Effector memory CD4-positive, alpha-beta T cell (primary cell): ENCODE measurements around the gene PITPNM3.

ENCODE experiments used
- DNase-seq, 3 donors: peaks; one replicate each; pipeline ENCODE4 v3.0.0-alpha.2; 2020
- H3K27ac ChIP-seq: 2 replicates; pipeline ENCODE4 v1.7.0; 2013; ENCODE audit warnings: mild to moderate bottlenecking, low read length, moderate library complexity; ENCODE audit not compliant: insufficient read depth, poor library complexity, severe bottlenecking
- H3K27me3 ChIP-seq: replicated peaks from 2 replicates; pipeline ENCODE4 v1.7.0; 2013; ENCODE audit warnings: mild to moderate bottlenecking, low read length; ENCODE audit not compliant: insufficient read depth, control insufficient read depth, poor library complexity, severe bottlenecking
- H3K36me3 ChIP-seq: 2 replicates; pipeline ENCODE4 v1.7.0; 2013; ENCODE audit warnings: mild to moderate bottlenecking, low read length, moderate library complexity; ENCODE audit not compliant: control insufficient read depth, insufficient read depth
- H3K4me1 ChIP-seq: 2 replicates; pipeline ENCODE4 v1.7.0; 2013; ENCODE audit warnings: low read length, mild to moderate bottlenecking; ENCODE audit not compliant: control insufficient read depth, insufficient read depth, poor library complexity, severe bottlenecking
- H3K4me3 ChIP-seq: 2 replicates; pipeline ENCODE4 v1.7.0; 2013; ENCODE audit warnings: low read length, low read depth, mild to moderate bottlenecking; ENCODE audit not compliant: insufficient read depth, poor library complexity, severe bottlenecking
- H3K9me3 ChIP-seq: 2 replicates; pipeline ENCODE4 v1.7.0; 2013; ENCODE audit warnings: mild to moderate bottlenecking, low read length, moderate library complexity; ENCODE audit not compliant: control insufficient read depth

PITPNM3 gene

DNA sequence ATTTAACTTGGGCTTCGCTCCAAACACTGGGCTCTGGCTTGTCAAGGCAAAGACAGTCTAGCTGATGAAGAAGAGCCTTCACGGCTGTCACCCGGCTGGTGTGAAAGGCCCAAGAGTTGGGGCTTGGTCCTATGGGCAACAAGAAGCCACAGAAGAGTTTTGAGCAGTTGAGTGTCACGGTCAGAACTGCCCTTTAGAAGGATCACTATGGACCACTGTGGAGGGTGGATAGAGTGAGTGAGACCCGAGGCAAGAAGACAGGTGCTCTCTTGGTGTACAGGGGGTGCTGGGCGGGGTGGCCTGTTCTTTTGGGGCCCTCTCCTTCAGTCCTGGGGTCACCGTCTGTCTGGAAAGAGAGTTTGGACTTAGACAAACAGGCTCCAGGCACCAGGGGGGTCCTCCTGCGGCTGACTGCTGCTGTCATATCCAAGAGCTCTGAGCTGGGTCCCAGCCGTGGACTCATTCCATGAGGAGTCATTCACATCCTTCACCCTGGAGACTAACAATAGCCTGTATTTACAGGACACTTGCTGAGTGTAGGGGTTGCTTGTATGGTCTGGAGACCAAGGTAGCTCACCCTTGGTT, 109.7 kb downstream of the PITPNM3 start:
- no peak for DNase-seq
- H3K4me3 ChIP-seq, result no peak overlapping the region
- no peaks in the 10 kb centered on the region for H3K9me3 ChIP-seq
- no peak overlapping the region for H3K27ac ChIP-seq
- H3K4me1 ChIP-seq, result peaks cover 13% of the 10 kb centered on the region
- no peaks in the 10 kb centered on the region for H3K27me3 ChIP-seq
- H3K36me3 ChIP-seq, result no peaks in the 10 kb centered on the region

DNA sequence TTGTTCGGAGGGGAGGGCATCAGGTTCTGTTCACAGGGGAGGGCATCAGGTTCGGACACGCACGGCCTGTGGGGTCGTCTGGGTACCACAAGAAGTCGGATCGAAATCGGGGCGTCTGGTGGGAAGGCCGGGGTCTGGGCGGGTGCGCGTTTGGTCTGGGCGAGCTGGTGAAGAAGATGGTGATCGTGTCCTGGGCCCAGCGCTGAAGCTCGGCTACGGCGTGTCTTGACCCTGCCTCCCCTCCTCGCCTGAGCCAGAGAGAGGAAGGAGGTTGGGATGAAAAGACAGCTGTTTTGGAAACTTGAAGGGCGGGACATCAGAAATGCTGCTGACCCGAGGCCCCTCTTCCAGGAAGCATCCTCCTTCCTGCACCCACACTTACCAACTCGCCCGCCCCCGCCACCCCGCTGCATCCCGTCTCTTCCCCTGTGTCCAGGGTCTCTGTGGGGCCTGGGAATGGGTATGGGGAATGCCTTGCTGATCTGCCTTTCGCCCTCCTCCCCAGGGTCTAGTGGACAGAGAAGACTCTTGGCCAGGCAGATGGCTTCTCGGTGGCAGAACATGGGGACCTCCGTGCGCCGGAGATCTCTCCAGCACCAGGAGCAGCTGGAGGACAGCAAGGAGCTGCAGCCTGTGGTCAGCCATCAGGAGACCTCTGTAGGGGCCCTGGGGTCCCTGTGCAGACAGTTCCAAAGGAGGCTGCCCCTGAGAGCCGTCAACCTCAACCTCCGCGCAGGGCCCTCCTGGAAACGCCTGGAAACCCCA, 111.6 kb downstream of the PITPNM3 start:
- no peak for DNase-seq
- Histone ChIP-seq H3K4me3 (peak overlapping the region; percentile 56), H3K9me3 (no peaks in the 10 kb centered on the region), H3K27me3 (no peaks in the 10 kb centered on the region), H3K27ac (no peak overlapping the region), H3K36me3 (no peaks in the 10 kb centered on the region), H3K4me1 (peaks cover 13% of the 10 kb centered on the region)

DNA sequence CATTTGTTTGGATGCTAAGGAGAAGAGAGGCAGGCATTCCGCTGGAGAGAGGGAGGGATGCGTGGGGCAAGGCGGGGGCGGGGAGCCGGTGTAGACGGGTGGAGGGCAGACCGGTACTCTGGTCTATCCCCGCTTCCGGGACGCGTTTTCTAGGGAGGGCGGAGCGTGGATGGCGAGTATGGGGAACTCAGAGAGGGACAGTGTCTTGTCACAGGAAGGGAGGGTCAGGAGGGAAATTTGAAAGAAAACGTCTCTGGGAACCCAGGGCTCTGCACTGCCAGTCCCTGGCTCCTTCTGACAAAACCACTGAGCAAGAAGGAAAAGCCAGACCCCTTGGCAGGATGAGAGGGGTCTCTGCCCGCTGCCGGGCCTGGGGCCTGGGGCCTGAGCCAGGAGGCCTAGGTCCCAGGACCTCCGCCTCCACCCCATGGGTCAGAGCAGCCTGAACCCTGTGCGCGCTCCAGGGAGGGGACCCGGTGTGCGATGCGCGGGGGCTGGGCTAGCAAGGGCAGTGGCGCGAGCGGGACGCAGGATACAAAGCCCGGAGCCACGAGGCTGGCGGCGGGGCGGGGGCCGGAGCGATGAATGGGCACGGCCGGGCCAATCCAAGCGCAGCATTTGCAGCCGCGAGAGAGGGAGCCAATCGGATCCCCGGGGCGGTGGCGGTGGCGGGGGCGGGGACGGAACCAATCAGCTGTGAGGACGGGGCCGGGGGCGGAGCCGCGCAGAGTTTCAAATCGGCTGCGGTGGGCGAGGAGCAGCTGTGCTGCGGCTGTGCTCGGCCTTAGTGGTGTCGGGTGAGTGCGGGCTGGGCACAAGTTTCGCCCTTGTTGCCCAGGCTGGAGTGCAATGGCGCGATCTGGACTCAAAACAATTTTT, 112.4 kb downstream of the PITPNM3 start, which contains the start of gene PIMREG:
PIMREG (plus strand) TSS at position 764 of the 879 bp plus-strand sequence. CDS start 656 bp downstream, outside the sequence.
- H3K9me3 ChIP-seq, result no peaks in the 10 kb centered on the region
- DNase-seq, result peak; percentile 78 to 86 (median 83)
- no peaks in the 10 kb centered on the region for H3K36me3 ChIP-seq
- no peak within 1 kb of the TSS for H3K27ac ChIP-seq
- no peaks in the 10 kb centered on the region for H3K27me3 ChIP-seq
- H3K4me1 ChIP-seq, result peaks cover 13% of the 10 kb centered on the region
- H3K4me3 ChIP-seq, result peak within 1 kb of the TSS; percentile 56

DNA sequence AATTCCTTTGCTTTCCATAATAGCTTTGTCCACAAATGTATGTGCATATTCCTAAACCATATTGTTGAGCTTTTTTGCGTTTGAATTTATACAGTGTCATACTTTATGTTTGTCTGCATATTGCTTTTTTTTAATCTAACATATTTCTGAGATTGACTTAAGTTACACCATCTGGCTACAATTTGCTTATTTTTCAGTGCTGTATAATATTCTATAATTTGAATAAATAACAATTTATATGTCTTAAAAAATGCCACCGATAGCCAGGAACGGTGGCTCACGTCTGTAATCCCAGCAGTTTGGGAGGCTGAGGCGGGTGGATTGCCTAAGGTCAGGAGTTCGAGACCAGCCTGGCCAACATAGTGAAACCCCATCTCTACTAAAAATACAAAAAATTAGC, 113.6 kb downstream of the PITPNM3 start:
- H3K4me3 ChIP-seq, result no peak overlapping the region
- H3K4me1 ChIP-seq, result peaks cover 13% of the 10 kb centered on the region
- H3K27ac ChIP-seq, result no peak overlapping the region
- no peak for DNase-seq
- no peaks in the 10 kb centered on the region for H3K9me3 ChIP-seq
- H3K36me3 ChIP-seq, result no peaks in the 10 kb centered on the region
- no peaks in the 10 kb centered on the region for H3K27me3 ChIP-seq

DNA sequence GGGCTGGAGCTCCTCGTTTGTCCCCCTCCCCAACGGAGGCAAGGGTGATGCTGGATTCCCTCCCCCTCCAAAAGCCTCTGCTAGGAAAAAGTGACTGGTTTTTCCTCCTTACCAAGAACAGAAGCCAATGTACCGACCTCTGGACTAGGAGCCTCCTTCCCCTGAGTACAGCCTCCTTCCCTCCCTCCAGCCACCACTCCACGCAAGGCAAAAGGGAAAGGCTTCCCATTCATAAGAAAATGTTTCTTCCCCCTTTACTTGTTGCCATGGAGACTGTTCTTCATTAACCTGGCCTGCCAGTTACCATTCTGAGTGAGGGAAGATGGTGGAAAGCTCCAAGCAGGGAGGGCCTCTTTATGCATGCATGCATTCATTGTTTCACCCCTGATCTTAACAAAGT, 116.4 kb downstream of the PITPNM3 start:
- no peaks in the 10 kb centered on the region for H3K36me3 ChIP-seq
- DNase-seq, result no peak
- no peaks in the 10 kb centered on the region for H3K27me3 ChIP-seq
- no peaks in the 10 kb centered on the region for H3K9me3 ChIP-seq
- H3K4me3 ChIP-seq, result no peak overlapping the region
- H3K27ac ChIP-seq, result no peak overlapping the region
- peaks cover 13% of the 10 kb centered on the region for H3K4me1 ChIP-seq

DNA sequence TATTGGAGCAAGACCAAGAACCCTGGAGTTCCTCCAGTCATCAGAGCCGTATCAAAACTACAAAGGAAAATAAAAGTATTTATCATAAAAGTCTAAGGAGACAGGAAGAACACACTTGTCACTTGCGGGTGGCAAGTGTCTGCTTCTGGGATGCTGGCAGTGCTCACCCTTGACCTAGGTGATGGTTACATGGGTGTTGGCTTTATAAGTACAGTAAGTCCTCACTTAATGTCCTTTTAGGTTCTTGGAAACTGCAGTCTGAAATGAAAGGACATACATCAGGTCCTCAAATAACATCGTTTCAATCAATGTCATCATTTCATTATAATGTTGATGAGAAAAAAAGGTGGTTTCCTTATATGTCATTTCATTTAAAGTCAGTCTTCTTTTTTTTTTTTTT, 118.4 kb downstream of the PITPNM3 start:
- Histone ChIP-seq H3K27ac (no peak overlapping the region), H3K27me3 (no peaks in the 10 kb centered on the region)
- DNase-seq, result no peak

DNA sequence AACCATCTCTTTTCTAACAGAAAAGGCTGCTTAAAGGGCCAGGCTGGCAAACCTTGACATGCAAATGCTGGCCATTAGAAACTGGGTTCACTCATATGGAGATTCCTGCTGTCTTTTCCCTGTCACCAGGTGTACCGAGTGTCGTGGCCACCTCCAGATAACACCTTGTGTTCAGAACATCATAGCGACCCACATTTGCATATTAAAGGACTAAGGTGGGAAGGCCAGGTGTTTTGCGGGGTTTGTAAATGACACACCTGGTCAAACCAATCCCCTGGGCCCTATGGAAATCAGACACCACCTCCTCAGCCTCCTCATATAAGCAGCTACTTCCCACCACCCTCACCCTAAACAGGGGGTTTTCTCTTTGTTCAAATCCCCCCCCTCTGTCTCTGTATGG, 118.9 kb downstream of the PITPNM3 start:
- Histone ChIP-seq H3K27ac (no peak overlapping the region), H3K4me1 (no peaks in the 10 kb centered on the region), H3K36me3 (no peaks in the 10 kb centered on the region), H3K27me3 (no peaks in the 10 kb centered on the region), H3K9me3 (no peaks in the 10 kb centered on the region), H3K4me3 (no peak overlapping the region)
- no peak for DNase-seq

More for the DNA sequence above, 118.4 kb downstream of the PITPNM3 start:
- Histone ChIP-seq H3K36me3 (no peaks in the 10 kb centered on the region), H3K4me3 (no peak overlapping the region), H3K9me3 (no peaks in the 10 kb centered on the region), H3K4me1 (no peaks in the 10 kb centered on the region)

DNA sequence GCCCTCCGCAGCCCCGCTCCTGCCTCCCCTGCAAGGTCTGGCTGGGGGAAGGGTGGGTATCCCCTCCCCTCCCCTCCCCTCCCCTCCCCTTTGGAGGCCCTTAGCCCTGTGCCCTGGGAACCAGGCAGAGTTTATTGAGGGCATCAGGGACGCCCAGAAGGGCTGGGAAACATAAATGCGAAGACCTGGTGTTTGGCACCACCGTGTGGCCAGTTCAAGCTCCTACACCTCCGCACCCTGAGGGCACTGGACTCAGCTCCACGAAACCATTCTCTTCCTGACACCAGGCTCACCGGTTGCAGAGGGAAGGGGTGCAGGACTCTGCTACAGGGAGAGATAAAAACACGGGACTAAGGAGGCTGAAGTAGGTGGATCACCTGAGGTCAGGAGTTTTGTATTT, 120.4 kb downstream of the PITPNM3 start:
- Histone ChIP-seq H3K4me1 (no peaks in the 10 kb centered on the region), H3K9me3 (no peaks in the 10 kb centered on the region), H3K4me3 (no peak overlapping the region), H3K27me3 (no peaks in the 10 kb centered on the region), H3K36me3 (no peaks in the 10 kb centered on the region), H3K27ac (no peak overlapping the region)
- DNase-seq, result peak; percentile 28 to 46 (median 29)

DNA sequence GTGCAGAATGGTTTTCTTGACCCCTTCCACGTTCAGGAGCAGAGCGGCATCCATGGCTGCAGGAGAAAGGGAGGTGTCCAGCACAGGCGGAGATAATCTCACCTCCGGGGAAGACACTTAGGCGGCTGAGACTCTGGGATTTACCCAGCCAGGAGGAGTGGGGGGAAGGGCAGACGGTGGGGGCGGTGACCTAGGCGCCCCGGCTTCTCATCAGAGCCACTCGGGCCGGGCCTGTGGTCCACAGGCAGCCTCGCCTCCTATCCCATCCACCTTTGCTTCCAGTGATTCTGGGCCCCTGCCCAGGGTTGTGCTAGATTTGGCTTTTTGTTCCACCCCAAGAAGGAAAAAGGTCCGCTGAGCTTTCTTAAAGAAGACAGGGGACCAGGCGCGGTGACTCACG, 121.3 kb downstream of the PITPNM3 start, which contains the start of gene AIPL1:
AIPL1 (minus strand) TSS at position 71 of the 400 bp plus-strand sequence; CDS start at position 54, 17 bp downstream.
- Histone ChIP-seq H3K9me3 (no peaks in the 10 kb centered on the region), H3K4me1 (no peaks in the 10 kb centered on the region), H3K36me3 (no peaks in the 10 kb centered on the region), H3K27ac (no peak within 1 kb of the TSS), H3K4me3 (no peak within 1 kb of the TSS), H3K27me3 (no peaks in the 10 kb centered on the region)
- no peak for DNase-seq
